HCT116 (cell line): ENCODE data around the gene HSPA12A. TPM values are rescaled to one million over a fixed set of nuclear protein-coding genes. Genes with fewer than 3 reads are reported as not detected.

ENCODE experiments used
- ATAC-seq: fragments of 200-7000 bp; cut with Tn5 transposase; 2 replicates; pipeline ENCODE4 v1.9.1; 2020; ENCODE audit warnings: mild to moderate bottlenecking, moderate library complexity
- BruUV-seq: library from RNA; stranded (reverse); fragments of 400-500 nt; replicated peaks from 2 replicates; lab custom pipeline; 2021; lab: Mats Ljungman, UMichigan
- CTCF ChIA-PET: fragments of 300-600 bp; sonication (Branson Sonifier 250); formaldehyde crosslinking; loops from one replicate; lab custom pipeline; 2021; ENCODE audit warnings: antibody characterized with exemption; lab: Charles Lee
- POLR2A ChIA-PET: fragments of 300-600, 350-600 bp; sonication (Branson Sonifier 250); formaldehyde crosslinking; loops from one replicate; lab custom pipeline; 2021; ENCODE audit warnings: antibody characterized with exemption; lab: Charles Lee
- RAD21 ChIA-PET, 2 experiments: fragments of 300-600 bp; sonication (Branson Sonifier 250); formaldehyde crosslinking; loops; one replicate each; lab custom pipeline; 2023; ENCODE audit warnings: low total read pairs in 2 of 2; ENCODE audit not compliant: uncharacterized antibody in 2 of 2, unreplicated experiment in 2 of 2, low non-redundant PET in 1 of 2; lab: Charles Lee
- DNase-seq: peaks from one replicate; pipeline ENCODE4 v3.0.0-alpha.2; 2010; ENCODE audit warnings: low read depth, low spot score
- H2AFZ ChIP-seq: fragments of 200-600 bp; shearing (Covaris generic), sonication (generic); 2 replicates; pipeline ENCODE4 v1.6.1; 2017; ENCODE audit warnings: low read depth, mixed run types, mixed read lengths, antibody characterized with exemption, low read length; ENCODE audit not compliant: poor library complexity, severe bottlenecking
- H3K27ac ChIP-seq: 2 replicates; pipeline ENCODE4 v1.5.1; 2012; ENCODE audit warnings: low read depth, low read length
- H3K27me3 ChIP-seq: fragments of 200-600 bp; sonication (generic); 2 replicates; pipeline ENCODE4 v1.6.1; 2016; ENCODE audit warnings: mixed run types, low read length, mixed read lengths; ENCODE audit not compliant: insufficient read depth
- H3K36me3 ChIP-seq, 2 experiments: fragments of 200-500 bp in 1 of 2; fragments of 200-600 bp in 1 of 2; sonication (Bioruptor generic) in 1 of 2; sonication (generic) in 1 of 2; 2 replicates each; pipeline versions ENCODE4 v1.5.1 to v1.6.1; 2014 to 2016; ENCODE audit warnings: low read length in 2 of 2, inconsistent platforms in 1 of 2, mixed read lengths in 1 of 2, mixed run types in 1 of 2; ENCODE audit not compliant: insufficient read depth in 2 of 2, control insufficient read depth in 1 of 2
- H3K4me1 ChIP-seq, 2 experiments: fragments of 200-600 bp in 1 of 2; sonication (generic) in 1 of 2; 2 replicates each; pipeline versions ENCODE4 v1.5.1 to v1.6.1; 2012 to 2017; ENCODE audit warnings: low read length in 2 of 2, inconsistent platforms in 1 of 2, mild to moderate bottlenecking in 1 of 2, mixed read lengths in 1 of 2, mixed run types in 1 of 2, moderate library complexity in 1 of 2; ENCODE audit not compliant: insufficient read depth in 2 of 2, control insufficient read depth in 1 of 2
- H3K4me2 ChIP-seq: fragments of 200-600 bp; sonication (generic); 2 replicates; pipeline ENCODE4 v1.6.1; 2017; ENCODE audit warnings: mixed run types, low read length, mixed read lengths
- H3K4me3 ChIP-seq, 2 experiments: fragments of 200-600 bp in 1 of 2; sonication (generic) in 1 of 2; replicated peaks in 1 of 2; 2 replicates each; pipeline ENCODE4 v1.5.1; 2011 to 2016; ENCODE audit warnings: low read length in 2 of 2, control low read depth in 1 of 2, low read depth in 1 of 2, mild to moderate bottlenecking in 1 of 2, mixed read lengths in 1 of 2, mixed run types in 1 of 2
- H3K79me2 ChIP-seq: fragments of 200-600 bp; sonication (generic); 2 replicates; pipeline ENCODE4 v1.6.1; 2017; ENCODE audit warnings: mild to moderate bottlenecking, mixed run types, low read length, moderate library complexity, mixed read lengths; ENCODE audit not compliant: insufficient read depth
- H3K9ac ChIP-seq: fragments of 200-600 bp; sonication (generic); 2 replicates; pipeline ENCODE4 v1.6.1; 2016; ENCODE audit warnings: low read length, mixed read lengths
- H3K9me2 ChIP-seq: fragments of 200-600 bp; sonication (generic), shearing (Covaris generic); 2 replicates; pipeline ENCODE4 v1.6.1; 2017; ENCODE audit warnings: mixed run types, mild to moderate bottlenecking, moderate library complexity; ENCODE audit not compliant: insufficient read depth
- H3K9me3 ChIP-seq, 2 experiments: fragments of 200-500 bp in 1 of 2; fragments of 200-600 bp in 1 of 2; sonication (Bioruptor generic) in 1 of 2; sonication (generic) in 1 of 2; 2 replicates each; pipeline ENCODE4 v1.6.1; 2014 to 2017; ENCODE audit warnings: low read length in 2 of 2, mixed read lengths in 2 of 2, inconsistent platforms in 1 of 2, low read depth in 1 of 2, mild to moderate bottlenecking in 1 of 2, mixed run types in 1 of 2, moderate library complexity in 1 of 2; ENCODE audit not compliant: control insufficient read depth in 1 of 2, insufficient read depth in 1 of 2
- H4K20me1 ChIP-seq: fragments of 200-600 bp; sonication (generic), shearing (Covaris generic); 2 replicates; pipeline ENCODE4 v1.6.1; 2017; ENCODE audit warnings: mixed run types, mild to moderate bottlenecking, moderate library complexity; ENCODE audit not compliant: insufficient read depth
- CBX3 ChIP-seq: IDR thresholded peaks from 2 replicates; pipeline ENCODE4 v1.6.1; 2012; ENCODE audit warnings: low read depth
- ELF1 ChIP-seq: IDR thresholded peaks from 2 replicates; pipeline ENCODE4 v1.6.1; 2012; ENCODE audit warnings: low read depth, borderline replicate concordance
- SIN3A ChIP-seq: IDR thresholded peaks from 2 replicates; pipeline ENCODE4 v1.6.1; 2012; ENCODE audit warnings: low read depth
- SP1 ChIP-seq: IDR thresholded peaks from 2 replicates; pipeline ENCODE4 v1.6.1; 2012; ENCODE audit warnings: low read depth
- SRF ChIP-seq: IDR thresholded peaks from 2 replicates; pipeline ENCODE4 v1.6.1; 2012; ENCODE audit warnings: low read depth
- ZNF274 ChIP-seq: fragments of 200-500 bp; sonication (Bioruptor generic); IDR thresholded peaks from 2 replicates; pipeline ENCODE4 v1.6.1; 2014; ENCODE audit warnings: mild to moderate bottlenecking, low read depth, low read length, inconsistent platforms
- intact Hi-C: fragments of 100-400 bp; cut with micrococcal nuclease; formaldehyde crosslinking; loops from 2 replicates; pipeline ENCODE4 v1.10.0; 2022
- total RNA-seq: library from RNA; stranded (reverse); gene quantifications from one replicate; pipeline ENCODE4 v1.2.1, GENCODE V29; 2021; ENCODE audit not compliant: unreplicated experiment

Gene HSPA12A
- total RNA-seq, 1 experiment from 2014 or later = 19.8 TPM

DNA sequence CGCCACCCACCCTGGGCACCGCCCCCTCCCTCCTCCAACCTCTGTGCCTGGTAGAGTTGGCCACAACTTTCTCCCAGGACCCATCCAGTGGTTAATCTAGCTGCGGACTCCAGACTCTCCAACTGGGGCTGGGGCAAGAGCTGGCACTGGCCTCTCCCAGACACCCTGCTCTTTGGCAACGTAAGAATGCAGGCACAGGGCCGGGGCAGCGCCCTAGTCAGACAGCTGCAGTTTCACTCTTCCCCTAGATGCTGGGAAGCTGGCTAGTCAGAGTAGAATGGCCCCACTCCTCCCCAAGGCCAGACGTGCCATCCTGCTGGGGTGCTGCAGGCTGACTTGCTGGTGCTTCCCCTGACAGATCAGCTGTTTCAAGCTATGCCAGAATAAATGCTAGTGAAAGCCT is 22.1 kb downstream of the HSPA12A start:
- POLR2A ChIA-PET = interaction anchor here (0.5 kb wide), 1 partner anchor 72 kb away, joined by 4 read pairs; no protein-coding TSS in a partner anchor

DNA sequence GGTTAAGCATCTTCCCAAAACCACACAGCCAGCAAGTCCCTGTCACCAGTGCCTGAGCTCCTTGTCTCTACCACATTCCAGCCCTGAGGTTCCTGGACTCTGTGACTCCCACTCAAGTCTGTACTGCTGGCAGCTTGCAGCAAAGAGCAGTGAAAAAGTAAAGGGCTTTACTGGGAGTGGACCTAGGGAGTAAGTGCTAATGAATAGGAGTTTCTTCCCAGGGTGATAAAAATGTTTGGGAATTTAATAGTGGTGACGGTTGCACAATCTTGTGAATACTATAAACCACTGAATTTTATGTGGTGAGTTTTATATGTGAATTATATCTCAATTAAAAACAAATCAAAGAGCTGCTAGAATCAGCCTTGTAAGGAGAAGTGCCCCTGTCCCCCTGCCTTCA is 22.6 kb downstream of the HSPA12A start:
- TF ChIP-seq SP1 (no peak), ELF1 (no peak), SIN3A (no peak), SRF (no peak), CBX3 (no peak)
- Histone ChIP-seq H3K4me1 (no peaks in the 10 kb centered on the region), H3K4me3 (no peak overlapping the region), H3K9me3 (no peaks in the 10 kb centered on the region), H3K9ac (no peak overlapping the region), H2AFZ (no peak overlapping the region), H3K79me2 (no peaks in the 10 kb centered on the region; the same call in 1 of the 2 replicates), H3K4me2 (no peak overlapping the region), H3K9me2 (no peaks in the 10 kb centered on the region), H3K27ac (no peak overlapping the region), H3K27me3 (no peaks in the 10 kb centered on the region), H3K36me3 (no peaks in the 10 kb centered on the region), H4K20me1 (no peaks in the 10 kb centered on the region)
- POLR2A ChIA-PET = interaction anchor here (0.5 kb wide), 1 partner anchor 72 kb away, joined by 4 read pairs; no protein-coding TSS in a partner anchor
- RAD21 ChIA-PET = no interaction called here
- intact Hi-C loops = no loop called here
- CTCF ChIA-PET = interaction anchor here (1.0 kb wide), 1 partner anchor 9 kb away, joined by 3 read pairs; no protein-coding TSS in a partner anchor
- DNase-seq (no peak), ATAC-seq (no peak)
- no TSS peak for BruUV-seq

More for the DNA sequence above, 22.1 kb downstream of the HSPA12A start:
- no peaks in the 10 kb centered on the region for H4K20me1 ChIP-seq
- no peaks in the 10 kb centered on the region for H3K9me2 ChIP-seq
- no peaks in the 10 kb centered on the region for H3K4me1 ChIP-seq
- ChIA-PET RAD21 (no interaction called here), CTCF (interaction anchor here (1.0 kb wide), 1 partner anchor 8 kb away, joined by 3 read pairs; no protein-coding TSS in a partner anchor)
- H3K4me3 ChIP-seq = no peak overlapping the region
- no peaks in the 10 kb centered on the region for H3K36me3 ChIP-seq
- TF ChIP-seq ZNF274 = no peak
- H3K27ac ChIP-seq = no peak overlapping the region
- no TSS peak for BruUV-seq
- no peak for DNase-seq
- no peaks in the 10 kb centered on the region for H3K9me3 ChIP-seq
- no peak for ATAC-seq
- intact Hi-C loops = no loop called here
- H3K79me2 ChIP-seq = no peaks in the 10 kb centered on the region; the same call in 1 of the 2 replicates
- no peaks in the 10 kb centered on the region for H3K27me3 ChIP-seq
- H3K4me2 ChIP-seq = no peak overlapping the region
- H2AFZ ChIP-seq = no peak overlapping the region
- H3K9ac ChIP-seq = no peak overlapping the region
